GM19035 (cell line): ENCODE measurements around the gene RHEB.

Source experiments
- ATAC-seq: cut with Tn5 transposase; IDR thresholded peaks from one replicate; pipeline ENCODE4 v1.9.1; 2021; ENCODE audit not compliant: unreplicated experiment

RHEB gene

GRCh38 chr7:151451156-151451555, 68.5 kb downstream of the RHEB start:
- ATAC-seq, result no peak

- no peak for ATAC-seq
Measured at GRCh38 chr7:151449990-151450389, 69.7 kb downstream of the RHEB start.

- ATAC-seq, result no peak
Measured at GRCh38 chr7:151448261-151449252, 71.1 kb downstream of the RHEB start.

- ATAC-seq, result no peak
Measured at GRCh38 chr7:151447901-151448260, 71.8 kb downstream of the RHEB start.

- no peak for ATAC-seq
Measured at GRCh38 chr7:151447312-151447711, 72.4 kb downstream of the RHEB start.

GRCh38 chr7:151446412-151446811, 73.3 kb downstream of the RHEB start:
- no peak for ATAC-seq

GRCh38 chr7:151444632-151445031, 75.1 kb downstream of the RHEB start:
- ATAC-seq, result no peak

GRCh38 chr7:151442776-151443496, 76.8 kb downstream of the RHEB start:
- no peak for ATAC-seq

- ATAC-seq, result no peak
Measured at GRCh38 chr7:151440799-151441445, 78.8 kb downstream of the RHEB start.

- ATAC-seq, result no peak
Measured at GRCh38 chr7:151439855-151440798, 79.6 kb downstream of the RHEB start, which contains the start of gene CRYGN. Gene CRYGN (minus strand): TSS chr7:151440141. CDS start chr7:151439917, 224 bp downstream.

GRCh38 chr7:151438864-151439601, 80.7 kb downstream of the RHEB start:
- ATAC-seq, result no peak

- no peak for ATAC-seq
Measured at GRCh38 chr7:151437866-151438516, 81.7 kb downstream of the RHEB start.

- no peak for ATAC-seq
Measured at GRCh38 chr7:151437159-151437553, 82.5 kb downstream of the RHEB start.

GRCh38 chr7:151436446-151437158, 83.1 kb downstream of the RHEB start:
- ATAC-seq, result no peak

- ATAC-seq, result no peak
Measured at GRCh38 chr7:151435971-151436370, 83.7 kb downstream of the RHEB start.

- no peak for ATAC-seq
Measured at GRCh38 chr7:151435103-151435916, 84.4 kb downstream of the RHEB start.

- no peak for ATAC-seq
Measured at GRCh38 chr7:151434549-151434948, 85.1 kb downstream of the RHEB start.
